Mesenchymal stem cell (in vitro differentiated cells and primary cell): Measurements from ENCODE around the gene ZBTB16.
A peak's percentile ranks its signal among the peaks of the same experiment; 100 is the strongest.

ENCODE experiments used
- DNase-seq: peaks from one replicate; pipeline ENCODE4 v3.0.0-alpha.2; 2013
- H2AFZ ChIP-seq: one replicate; pipeline ENCODE4 v1.6.1; 2013; ENCODE audit warnings: low read depth, mild to moderate bottlenecking, control low read depth, inconsistent platforms, low read length, moderate library complexity
- H2AK5ac ChIP-seq: 2 replicates; pipeline ENCODE4 v1.6.1; 2013; ENCODE audit warnings: low read length, moderate library complexity, mild to moderate bottlenecking, inconsistent platforms; ENCODE audit not compliant: severe bottlenecking
- H2BK120ac ChIP-seq: one replicate; pipeline ENCODE4 v1.6.1; 2013; ENCODE audit warnings: low read depth, mild to moderate bottlenecking, inconsistent platforms, low read length, moderate library complexity
- H2BK12ac ChIP-seq, 2 experiments: one replicate each; pipeline ENCODE4 v1.6.1; 2013; ENCODE audit warnings: inconsistent platforms in 2 of 2, low read length in 2 of 2, mild to moderate bottlenecking in 2 of 2, moderate library complexity in 2 of 2, control low read depth in 1 of 2
- H2BK15ac ChIP-seq: one replicate; pipeline ENCODE4 v1.6.1; 2013; ENCODE audit warnings: mild to moderate bottlenecking, low read depth, inconsistent platforms; ENCODE audit not compliant: poor library complexity, severe bottlenecking
- H2BK5ac ChIP-seq: 2 replicates; pipeline ENCODE4 v1.6.1; 2013; ENCODE audit warnings: low read depth, mild to moderate bottlenecking, low read length, control low read depth, inconsistent platforms; ENCODE audit not compliant: poor library complexity, severe bottlenecking
- H3K14ac ChIP-seq, 2 experiments: one replicate each; pipeline ENCODE4 v1.6.1; 2013; ENCODE audit warnings: inconsistent platforms in 2 of 2, low read length in 2 of 2, control low read depth in 1 of 2, mild to moderate bottlenecking in 1 of 2, moderate library complexity in 1 of 2
- H3K18ac ChIP-seq, 2 experiments: one replicate each; pipeline ENCODE4 v1.6.1; 2013; ENCODE audit warnings: inconsistent platforms in 2 of 2, low read length in 2 of 2, control low read depth in 1 of 2, low read depth in 1 of 2, mild to moderate bottlenecking in 1 of 2
- H3K23ac ChIP-seq, 2 experiments: one replicate each; pipeline ENCODE4 v1.6.1; 2013; ENCODE audit warnings: inconsistent platforms in 2 of 2, low read length in 2 of 2, mild to moderate bottlenecking in 2 of 2, moderate library complexity in 2 of 2, control low read depth in 1 of 2
- H3K27ac ChIP-seq: 2 replicates; pipeline ENCODE4 v1.5.1; 2013; ENCODE audit warnings: mild to moderate bottlenecking, moderate library complexity, low read length, control low read depth, inconsistent platforms; ENCODE audit not compliant: poor library complexity, severe bottlenecking
- H3K27me3 ChIP-seq, 2 experiments: 2 replicates each; pipeline versions ENCODE4 v1.6.1 to v1.7.0; 2013; ENCODE audit warnings: low read length in 2 of 2, mild to moderate bottlenecking in 2 of 2, moderate library complexity in 2 of 2, control low read depth in 1 of 2, inconsistent platforms in 1 of 2; ENCODE audit not compliant: control insufficient read depth in 1 of 2, insufficient read depth in 1 of 2
- H3K36me3 ChIP-seq, 2 experiments: 2 replicates each; pipeline versions ENCODE4 v1.6.1 to v1.7.0; 2013; ENCODE audit warnings: low read length in 2 of 2, control low read depth in 1 of 2, inconsistent platforms in 1 of 2, low read depth in 1 of 2, mild to moderate bottlenecking in 1 of 2; ENCODE audit not compliant: insufficient read depth in 2 of 2, control insufficient read depth in 1 of 2
- H3K4ac ChIP-seq, 2 experiments: one replicate each; pipeline ENCODE4 v1.6.1; 2013; ENCODE audit warnings: inconsistent platforms in 2 of 2, low read length in 2 of 2, mild to moderate bottlenecking in 2 of 2, moderate library complexity in 2 of 2, control low read depth in 1 of 2, low read depth in 1 of 2
- H3K4me1 ChIP-seq: 2 replicates; pipeline ENCODE4 v1.6.1; 2013; ENCODE audit warnings: low read depth, low read length, control low read depth; ENCODE audit not compliant: control insufficient read depth, insufficient read depth
- H3K4me2 ChIP-seq: 2 replicates; pipeline ENCODE4 v1.6.1; 2013; ENCODE audit warnings: low read length, mild to moderate bottlenecking, inconsistent platforms; ENCODE audit not compliant: poor library complexity, severe bottlenecking
- H3K4me3 ChIP-seq, 2 experiments: 2 replicates each; pipeline versions ENCODE4 v1.5.1 to v1.7.0; 2013; ENCODE audit warnings: low read length in 2 of 2, mild to moderate bottlenecking in 2 of 2, control low read depth in 1 of 2, low read depth in 1 of 2; ENCODE audit not compliant: insufficient read depth in 1 of 2
- H3K79me1 ChIP-seq: replicated peaks from 2 replicates; pipeline ENCODE4 v1.6.1; 2013; ENCODE audit warnings: mild to moderate bottlenecking, control low read depth, low read length, inconsistent platforms; ENCODE audit not compliant: poor library complexity, severe bottlenecking
- H3K9ac ChIP-seq: 2 replicates; pipeline ENCODE4 v1.7.0; 2013; ENCODE audit warnings: mild to moderate bottlenecking, low read length, moderate library complexity
- H3K9me3 ChIP-seq: 2 replicates; pipeline ENCODE4 v1.7.0; 2013; ENCODE audit warnings: mild to moderate bottlenecking, low read length; ENCODE audit not compliant: control insufficient read depth
- H4K8ac ChIP-seq: one replicate; pipeline ENCODE4 v1.6.1; 2013; ENCODE audit warnings: inconsistent platforms, mild to moderate bottlenecking, low read length, moderate library complexity
- H4K91ac ChIP-seq: one replicate; pipeline ENCODE4 v1.6.1; 2013; ENCODE audit warnings: mild to moderate bottlenecking, low read length, inconsistent platforms
- WGBS: methylation state at CpG from one replicate; pipeline ENCODE4 v1.1.7; 2013; ENCODE audit warnings: mixed read lengths; 5-methylcytosine and 5-hydroxymethylcytosine counted together

Gene ZBTB16

GRCh38 chr11:114115451-114115928 is 56.0 kb downstream of the ZBTB16 start:
- H3K27ac ChIP-seq: no peak overlapping the region
- no peak overlapping the region for H3K14ac ChIP-seq
- H2BK120ac ChIP-seq: no peak overlapping the region
- H4K91ac ChIP-seq: no peak overlapping the region
- H2BK12ac ChIP-seq: peak overlapping the region in 1 of 2 experiments; percentile 15
- no peaks in the 10 kb centered on the region for H3K79me1 ChIP-seq
- no peak overlapping the region for H3K4ac ChIP-seq
- H2AFZ ChIP-seq: peak overlapping the region; percentile 10
- no peak overlapping the region for H3K18ac ChIP-seq
- no peaks in the 10 kb centered on the region for H3K36me3 ChIP-seq
- H2BK5ac ChIP-seq: no peak overlapping the region
- H2BK15ac ChIP-seq: no peak overlapping the region
- no peak overlapping the region for H3K9ac ChIP-seq
- no peak overlapping the region for H3K4me3 ChIP-seq
- H3K4me2 ChIP-seq: no peak overlapping the region
- H3K27me3 ChIP-seq: peaks cover 47 to 76% of the 10 kb centered on the region in 2 experiments
- H2AK5ac ChIP-seq: no peak overlapping the region
- H3K4me1 ChIP-seq: no peaks in the 10 kb centered on the region
- peak; percentile 39 for DNase-seq
- H4K8ac ChIP-seq: peak overlapping the region; percentile 0
- 32% methylated on average over 12 of the region's 14 CpGs for WGBS
- no peak overlapping the region for H3K23ac ChIP-seq
- no peaks in the 10 kb centered on the region for H3K9me3 ChIP-seq

- no peak for DNase-seq
- H3K14ac ChIP-seq: no peak overlapping the region
- H3K36me3 ChIP-seq: no peaks in the 10 kb centered on the region
- no peak overlapping the region for H3K9ac ChIP-seq
- no peak overlapping the region for H2AFZ ChIP-seq
- no peaks in the 10 kb centered on the region for H3K4me1 ChIP-seq
- H2BK12ac ChIP-seq: no peak overlapping the region
- no peaks in the 10 kb centered on the region for H3K79me1 ChIP-seq
- no peak overlapping the region for H3K4ac ChIP-seq
- no peak overlapping the region for H3K18ac ChIP-seq
- WGBS: 98% methylated on average over 3 of the region's 5 CpGs
- H3K23ac ChIP-seq: no peak overlapping the region
- H2AK5ac ChIP-seq: no peak overlapping the region
- no peak overlapping the region for H4K8ac ChIP-seq
- H3K4me2 ChIP-seq: no peak overlapping the region
- H3K27me3 ChIP-seq: peaks cover 53 to 76% of the 10 kb centered on the region in 2 experiments
- H2BK15ac ChIP-seq: no peak overlapping the region
- H2BK5ac ChIP-seq: no peak overlapping the region
- no peaks in the 10 kb centered on the region for H3K9me3 ChIP-seq
- H2BK120ac ChIP-seq: no peak overlapping the region
- no peak overlapping the region for H4K91ac ChIP-seq
- no peak overlapping the region for H3K4me3 ChIP-seq
- H3K27ac ChIP-seq: no peak overlapping the region
These were observed 56.8 kb downstream of the ZBTB16 start for GRCh38 chr11:114116357-114116756.

GRCh38 chr11:114116800-114117199 is 57.3 kb downstream of the ZBTB16 start:
- WGBS: 96% methylated on average over 3 of the region's 3 CpGs
- Histone ChIP-seq H3K27ac (no peak overlapping the region), H2BK120ac (no peak overlapping the region), H2BK15ac (no peak overlapping the region), H3K4me2 (no peak overlapping the region), H3K14ac (peak overlapping the region in 1 of 2 experiments; percentile 48), H3K27me3 (peaks cover 54 to 76% of the 10 kb centered on the region in 2 experiments), H3K9ac (no peak overlapping the region), H3K79me1 (no peaks in the 10 kb centered on the region), H3K36me3 (no peaks in the 10 kb centered on the region), H4K91ac (no peak overlapping the region), H3K9me3 (no peaks in the 10 kb centered on the region), H2BK12ac (no peak overlapping the region), H3K4me1 (no peaks in the 10 kb centered on the region), H3K18ac (peak overlapping the region in 1 of 2 experiments; percentile 7), H2BK5ac (no peak overlapping the region), H3K23ac (no peak overlapping the region), H2AK5ac (no peak overlapping the region), H4K8ac (no peak overlapping the region), H2AFZ (no peak overlapping the region), H3K4ac (no peak overlapping the region), H3K4me3 (no peak overlapping the region)
- DNase-seq: no peak

- no peak overlapping the region for H3K4me3 ChIP-seq
- WGBS: 93% methylated on average over 8 of the region's 8 CpGs
- no peak overlapping the region for H3K23ac ChIP-seq
- H3K36me3 ChIP-seq: no peaks in the 10 kb centered on the region
- no peak overlapping the region for H2AFZ ChIP-seq
- no peak overlapping the region for H2BK5ac ChIP-seq
- no peak overlapping the region for H3K4ac ChIP-seq
- H3K27ac ChIP-seq: no peak overlapping the region
- peaks cover 60 to 76% of the 10 kb centered on the region in 2 experiments for H3K27me3 ChIP-seq
- no peak overlapping the region for H2BK15ac ChIP-seq
- no peak overlapping the region for H2AK5ac ChIP-seq
- H2BK120ac ChIP-seq: no peak overlapping the region
- H3K14ac ChIP-seq: no peak overlapping the region
- no peak overlapping the region for H3K4me2 ChIP-seq
- no peak overlapping the region for H4K8ac ChIP-seq
- DNase-seq: no peak
- H3K79me1 ChIP-seq: no peaks in the 10 kb centered on the region
- no peak overlapping the region for H4K91ac ChIP-seq
- no peaks in the 10 kb centered on the region for H3K4me1 ChIP-seq
- peak overlapping the region in 1 of 2 experiments; percentile 21 for H3K18ac ChIP-seq
- peak overlapping the region in 1 of 2 experiments; percentile 12 for H2BK12ac ChIP-seq
- no peak overlapping the region for H3K9ac ChIP-seq
- H3K9me3 ChIP-seq: no peaks in the 10 kb centered on the region
These were observed 61.1 kb downstream of the ZBTB16 start for GRCh38 chr11:114120606-114121005.
